Keratinocyte (primary cell): ENCODE results near the gene SCN1B. TPM values are rescaled to one million over a fixed set of nuclear protein-coding genes. Genes with fewer than 3 reads are reported as not detected.

Source experiments
- DNase-seq: peaks from one replicate; pipeline ENCODE4 v3.0.0-alpha.2; 2011; ENCODE audit warnings: low read depth, missing footprints, low spot score
- FAIRE-seq: peaks from 2 replicates; lab custom pipeline; 2011; peaks lifted over from hg19 to GRCh38; lab: Jason Lieb, UNC
- H2AFZ ChIP-seq: 2 replicates; pipeline ENCODE4 v1.6.0; 2012; ENCODE audit warnings: low read length, control low read depth, inconsistent platforms; ENCODE audit not compliant: control insufficient read depth
- H3K27ac ChIP-seq: 2 replicates; pipeline ENCODE4 v1.5.1; 2011; ENCODE audit warnings: low read length; ENCODE audit not compliant: control insufficient read depth, insufficient read depth
- H3K27me3 ChIP-seq: 3 replicates; pipeline ENCODE4 v1.6.0; 2011; ENCODE audit warnings: low read length; ENCODE audit not compliant: control insufficient read depth, insufficient read depth; ENCODE audit errors: extremely low read depth
- H3K36me3 ChIP-seq, 2 experiments: 2 replicates in 1 of 2; 3 replicates in 1 of 2; pipeline ENCODE4 v1.5.1; 2011; ENCODE audit warnings: low read length in 2 of 2, mild to moderate bottlenecking in 1 of 2; ENCODE audit not compliant: control insufficient read depth in 2 of 2, insufficient read depth in 2 of 2; ENCODE audit errors: extremely low read depth in 1 of 2
- H3K4me1 ChIP-seq: 3 replicates; pipeline ENCODE4 v1.5.1; 2011; ENCODE audit warnings: low read length; ENCODE audit not compliant: control insufficient read depth, insufficient read depth; ENCODE audit errors: extremely low read depth
- H3K4me2 ChIP-seq: 3 replicates; pipeline ENCODE4 v1.6.0; 2011; ENCODE audit warnings: low read depth, low read length; ENCODE audit not compliant: control insufficient read depth, insufficient read depth; ENCODE audit errors: extremely low read depth
- H3K4me3 ChIP-seq, 3 experiments: fragments of 200-600 bp in 1 of 3; sonication (generic) in 1 of 3; 2 replicates in 2 of 3; 3 replicates in 1 of 3; pipeline ENCODE4 v1.5.1; 2011 to 2016; ENCODE audit warnings: low read length in 3 of 3, mild to moderate bottlenecking in 3 of 3, control low read depth in 2 of 3, inconsistent platforms in 1 of 3, low read depth in 1 of 3, mixed read lengths in 1 of 3, mixed run types in 1 of 3, moderate library complexity in 1 of 3; ENCODE audit not compliant: control insufficient read depth in 2 of 3, insufficient read depth in 2 of 3; ENCODE audit errors: extremely low read depth in 1 of 3
- H3K79me2 ChIP-seq: 2 replicates; pipeline ENCODE4 v1.6.0; 2012; ENCODE audit warnings: low read length; ENCODE audit not compliant: control insufficient read depth, insufficient read depth
- H3K9ac ChIP-seq: 3 replicates; pipeline ENCODE4 v1.6.0; 2011; ENCODE audit warnings: low read length; ENCODE audit not compliant: control insufficient read depth, insufficient read depth; ENCODE audit errors: extremely low read depth
- H3K9me1 ChIP-seq: 3 replicates; pipeline ENCODE4 v1.6.0; 2011; ENCODE audit warnings: low read length; ENCODE audit not compliant: control insufficient read depth, insufficient read depth; ENCODE audit errors: extremely low read depth
- H3K9me3 ChIP-seq: 2 replicates; pipeline ENCODE4 v1.5.1; 2012; ENCODE audit warnings: low read depth, low read length; ENCODE audit not compliant: control insufficient read depth
- H4K20me1 ChIP-seq: 3 replicates; pipeline ENCODE4 v1.6.0; 2011; ENCODE audit warnings: low read length; ENCODE audit not compliant: control insufficient read depth, insufficient read depth; ENCODE audit errors: extremely low read depth
- EZH2 ChIP-seq: IDR thresholded peaks from one replicate; pipeline ENCODE4 v1.6.1; 2012; ENCODE audit warnings: inconsistent platforms, mild to moderate bottlenecking, low read length, moderate library complexity
- dilution Hi-C: fragments of 300-500 bp; cut with MboI; formaldehyde crosslinking; loops from one replicate; pipeline ENCODE4 v1.7.0; 2020; ENCODE audit warnings: low sequenced_read_pairs; ENCODE audit not compliant: extremely low pct_ligation_motif_present
- polyA plus RNA-seq, 5 experiments: library from polyadenylated mRNA; depleted of rRNA in 3 of 5; stranded (reverse) in 3 of 5; stranded (forward) in 1 of 5; unstranded in 1 of 5; fragments of >200 nt; gene quantifications; 1 replicate in 1 of 5; 2 replicates in 3 of 5; 3 replicates in 1 of 5; pipeline versions ENCODE4 v1.2.1 to v1.2.3, GENCODE V29; 2011 to 2012; ENCODE audit warnings: missing spikeins in 2 of 5, low read depth in 1 of 5, low replicate concordance in 1 of 5
- TF ChIP-seq, protein P1 (sequence below), 3 experiments: IDR thresholded peaks in 1 of 3; conservative IDR thresholded peaks in 1 of 3; optimal IDR thresholded peaks in 1 of 3; 2 replicates in 2 of 3; 3 replicates in 1 of 3; pipeline versions ENCODE3 to v1.5.1; 2011; ENCODE audit warnings: low read length in 3 of 3, mild to moderate bottlenecking in 3 of 3, moderate library complexity in 2 of 3, control low read depth in 1 of 3, inconsistent platforms in 1 of 3; ENCODE audit not compliant: insufficient read depth in 2 of 3; ENCODE audit errors: extremely low read depth in 1 of 3

SCN1B gene
- polyA plus RNA-seq, 1 donor (not counting 4 experiments of a cell fraction or from before 2014, with no cell fraction given), result 0.30 TPM

DNA sequence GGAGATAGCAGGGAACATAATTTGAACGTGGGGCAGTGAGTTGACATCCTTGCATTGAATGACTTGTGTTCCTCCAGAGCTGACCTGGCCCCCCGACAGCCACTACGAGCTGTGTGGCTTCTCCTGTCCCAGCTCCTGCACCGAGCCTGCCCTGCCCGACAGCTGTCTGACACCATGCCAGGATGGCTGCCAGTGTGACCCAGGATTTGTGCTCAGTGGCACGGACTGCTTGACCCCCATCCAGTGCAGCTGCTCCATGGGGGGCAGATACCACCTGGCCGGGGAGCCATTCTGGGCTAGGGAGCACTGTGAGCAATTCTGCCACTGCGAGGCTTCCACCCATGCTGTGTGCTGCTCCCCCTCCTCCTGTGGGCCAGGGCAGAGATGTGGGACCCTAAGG lies 56.2 kb downstream of the SCN1B start:
- no peak overlapping the region for H3K4me3 ChIP-seq
- no peaks in the 10 kb centered on the region for H3K9me3 ChIP-seq
- TF ChIP-seq, protein P1, sequence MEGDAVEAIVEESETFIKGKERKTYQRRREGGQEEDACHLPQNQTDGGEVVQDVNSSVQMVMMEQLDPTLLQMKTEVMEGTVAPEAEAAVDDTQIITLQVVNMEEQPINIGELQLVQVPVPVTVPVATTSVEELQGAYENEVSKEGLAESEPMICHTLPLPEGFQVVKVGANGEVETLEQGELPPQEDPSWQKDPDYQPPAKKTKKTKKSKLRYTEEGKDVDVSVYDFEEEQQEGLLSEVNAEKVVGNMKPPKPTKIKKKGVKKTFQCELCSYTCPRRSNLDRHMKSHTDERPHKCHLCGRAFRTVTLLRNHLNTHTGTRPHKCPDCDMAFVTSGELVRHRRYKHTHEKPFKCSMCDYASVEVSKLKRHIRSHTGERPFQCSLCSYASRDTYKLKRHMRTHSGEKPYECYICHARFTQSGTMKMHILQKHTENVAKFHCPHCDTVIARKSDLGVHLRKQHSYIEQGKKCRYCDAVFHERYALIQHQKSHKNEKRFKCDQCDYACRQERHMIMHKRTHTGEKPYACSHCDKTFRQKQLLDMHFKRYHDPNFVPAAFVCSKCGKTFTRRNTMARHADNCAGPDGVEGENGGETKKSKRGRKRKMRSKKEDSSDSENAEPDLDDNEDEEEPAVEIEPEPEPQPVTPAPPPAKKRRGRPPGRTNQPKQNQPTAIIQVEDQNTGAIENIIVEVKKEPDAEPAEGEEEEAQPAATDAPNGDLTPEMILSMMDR (optimal IDR thresholded peaks at IDR 0.05 in 1 of 3, IDR thresholded peaks at IDR 0.05 in 1 of 3, conservative IDR thresholded peaks at IDR 0.05 in 1 of 3; ENCODE audit: extremely low read depth in 1 of 3, insufficient read depth in 2 of 3, low read length in 3 of 3), result no peak
- no peak for TF ChIP-seq EZH2
- H2AFZ ChIP-seq, result no peak overlapping the region
- no peaks in the 10 kb centered on the region for H3K27me3 ChIP-seq
- H3K79me2 ChIP-seq, result no peaks in the 10 kb centered on the region
- H3K27ac ChIP-seq, result no peak overlapping the region
- FAIRE-seq, result no peak
- H3K9me1 ChIP-seq, result no peaks in the 10 kb centered on the region
- no peak for DNase-seq
- H3K36me3 ChIP-seq, result no peaks in the 10 kb centered on the region
- H3K9ac ChIP-seq, result no peak overlapping the region
- dilution Hi-C loops, result no loop called here
- peaks cover 15% of the 10 kb centered on the region for H3K4me1 ChIP-seq
- H3K4me2 ChIP-seq, result no peak overlapping the region
- H4K20me1 ChIP-seq, result no peaks in the 10 kb centered on the region

DNA sequence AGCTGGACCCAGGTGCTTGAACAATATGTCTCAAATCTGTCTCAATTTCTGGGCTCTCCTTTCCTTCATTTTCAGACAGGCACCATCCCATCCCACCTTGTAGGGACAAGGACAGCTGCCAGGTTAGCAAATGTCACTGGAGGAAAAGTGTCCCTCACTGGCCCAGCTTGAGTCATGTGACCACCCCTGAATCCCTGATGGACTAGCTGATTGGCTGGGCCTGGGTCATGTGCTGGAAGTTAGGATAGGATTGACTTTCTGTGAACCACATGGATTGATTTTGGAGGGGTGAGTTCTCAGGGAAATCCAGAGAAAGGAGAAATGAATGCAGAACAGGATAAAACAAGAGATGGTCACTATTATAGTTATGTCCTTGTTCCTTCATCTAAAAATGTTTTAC lies 57.1 kb downstream of the SCN1B start:
- H3K27ac ChIP-seq, result no peak overlapping the region

More for the DNA sequence above, 57.1 kb downstream of the SCN1B start:
- Histone ChIP-seq H3K4me1 (peaks cover 15% of the 10 kb centered on the region), H3K36me3 (no peaks in the 10 kb centered on the region), H3K4me3 (no peak overlapping the region), H3K4me2 (no peak overlapping the region), H4K20me1 (no peaks in the 10 kb centered on the region), H3K79me2 (no peaks in the 10 kb centered on the region), H3K9ac (no peak overlapping the region), H3K27me3 (no peaks in the 10 kb centered on the region), H3K9me3 (no peaks in the 10 kb centered on the region), H2AFZ (no peak overlapping the region), H3K9me1 (no peaks in the 10 kb centered on the region)
- TF ChIP-seq, protein P1 (optimal IDR thresholded peaks at IDR 0.05 in 1 of 3, IDR thresholded peaks at IDR 0.05 in 1 of 3, conservative IDR thresholded peaks at IDR 0.05 in 1 of 3; ENCODE audit: extremely low read depth in 1 of 3, insufficient read depth in 2 of 3, low read length in 3 of 3), result no peak
- TF ChIP-seq EZH2, result no peak
- FAIRE-seq (no peak), DNase-seq (no peak)
- dilution Hi-C loops, result no loop called here
